Activated CD4-positive, CD25-positive, alpha-beta regulatory T cell treated with anti-CD3 and anti-CD28 coated beads, Interleukin-2, amount 50 U/mL, for 16 hours (primary cell): ENCODE measurements around the gene DHRS9.

Experiments
- DNase-seq: peaks from one replicate; pipeline ENCODE4 v3.0.0-alpha.2; 2020; ENCODE audit warnings: low read depth, low spot score

DHRS9 gene

GRCh38 chr2:169065864-169066517 is 3.4 kb upstream of the DHRS9 start:
- no peak for DNase-seq

GRCh38 chr2:169066897-169067296 is 2.5 kb upstream of the DHRS9 start:
- no peak for DNase-seq

GRCh38 chr2:169069833-169070232 is 470 bp downstream of the DHRS9 start:
- no peak for DNase-seq

GRCh38 chr2:169071455-169071854 is 2.1 kb downstream of the DHRS9 start:
- DNase-seq, result no peak

GRCh38 chr2:169072163-169072925 is 3.0 kb downstream of the DHRS9 start:
- no peak for DNase-seq

- DNase-seq, result no peak
Observed at GRCh38 chr2:169073211-169073962, 4.0 kb downstream of the DHRS9 start.

- no peak for DNase-seq
Observed at GRCh38 chr2:169073963-169074751, 4.8 kb downstream of the DHRS9 start.

GRCh38 chr2:169077674-169078240 is 8.4 kb downstream of the DHRS9 start:
- DNase-seq, result no peak

- no peak for DNase-seq
Observed at GRCh38 chr2:169080250-169081069, 11.1 kb downstream of the DHRS9 start.

- DNase-seq, result no peak
Observed at GRCh38 chr2:169081551-169081950, 12.2 kb downstream of the DHRS9 start.

- no peak for DNase-seq
Observed at GRCh38 chr2:169082995-169083394, 13.6 kb downstream of the DHRS9 start.

GRCh38 chr2:169086893-169087467 is 17.6 kb downstream of the DHRS9 start:
- no peak for DNase-seq

GRCh38 chr2:169087757-169088379 is 18.5 kb downstream of the DHRS9 start:
- no peak for DNase-seq

- DNase-seq, result no peak
Observed at GRCh38 chr2:169089182-169089581, 19.8 kb downstream of the DHRS9 start.

GRCh38 chr2:169090133-169090820 is 20.9 kb downstream of the DHRS9 start:
- no peak for DNase-seq

- no peak for DNase-seq
Observed at GRCh38 chr2:169091256-169091655, 21.9 kb downstream of the DHRS9 start.

GRCh38 chr2:169091761-169092519 is 22.6 kb downstream of the DHRS9 start:
- no peak for DNase-seq

GRCh38 chr2:169093535-169093934 is 24.2 kb downstream of the DHRS9 start:
- no peak for DNase-seq
